Right lobe of liver (tissue), 4 donors: ENCODE data around the gene LYPD6B.

ENCODE experiments used
- CTCF ChIP-seq, 4 donors: fragments of 200-600 bp in 3 of 4; fragments of 450-650 bp in 1 of 4; IDR thresholded peaks; one replicate each; pipeline versions ENCODE4 v1.5.1 to v1.8.0; 2016 to 2022; ENCODE audit warnings: antibody characterized with exemption in 4 of 4, mild to moderate bottlenecking in 2 of 4
- POLR2A ChIP-seq: fragments of 450-650 bp; IDR thresholded peaks from one replicate; pipeline ENCODE4 v1.6.1; 2017; ENCODE audit warnings: antibody characterized with exemption, mild to moderate bottlenecking
- donor health status: DM: no; HTN: no; CAD: no.
- donor health status: DM: no; HTN: no; CAD: no.
- donor health status: DM: no; HTN: yes; CAD: no.

DNA sequence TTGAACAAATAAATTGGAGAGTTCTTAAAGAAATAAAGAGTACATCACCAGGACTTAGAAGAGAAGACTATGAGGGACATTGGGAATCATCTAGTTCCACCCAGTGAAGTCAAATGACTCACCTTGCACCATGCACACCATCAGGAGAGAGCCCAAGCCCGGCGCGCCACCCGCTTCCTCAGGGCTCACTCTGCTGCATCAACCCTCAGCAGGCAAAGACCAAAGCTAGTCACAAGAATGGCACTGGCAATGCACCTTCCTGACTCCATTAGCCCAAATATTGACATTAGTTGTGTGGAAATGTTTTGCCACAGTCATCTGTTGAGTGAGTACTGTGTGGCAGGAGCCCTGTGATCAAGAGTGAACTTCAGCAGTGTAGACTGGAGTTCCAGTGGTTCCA is 7.1 kb upstream of the LYPD6B start:
- no peak for TF ChIP-seq CTCF (IDR thresholded peaks at IDR 0.05)
- no peak for TF ChIP-seq POLR2A
